Measurements from ENCODE around the gene RAD51AP1. TPM values are rescaled to one million over a fixed set of nuclear protein-coding genes. Genes with fewer than 3 reads are reported as not detected.

RAD51AP1 gene
- total RNA-seq, 2 donors from 2014 or later: 58.3 to 77.8 TPM

DNA sequence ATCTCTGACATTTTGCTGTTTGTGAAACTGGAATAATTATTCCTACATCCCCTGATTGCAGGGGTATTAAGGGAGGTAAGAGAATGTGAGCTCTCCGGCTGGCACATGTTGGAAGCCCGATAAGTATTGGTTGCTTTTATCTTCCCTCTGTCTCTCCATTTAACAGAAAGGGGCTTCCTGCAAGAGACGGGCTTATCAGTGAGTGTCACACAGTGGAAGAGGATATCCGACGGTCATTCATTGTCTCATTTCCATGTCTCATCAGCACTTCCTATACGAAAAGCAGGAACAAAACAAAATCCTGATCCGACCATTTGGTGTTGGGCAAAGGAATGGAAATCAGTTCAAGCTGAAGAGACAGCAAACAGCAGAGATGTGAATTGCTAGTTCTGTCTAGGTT lies 34.0 kb downstream of the RAD51AP1 start:
- H3K27me3 ChIP-seq (ENCODE audit: control insufficient read depth, insufficient read depth, low read length, poor library complexity, severe bottlenecking): peaks cover 8% of the 10 kb centered on the region
- TF ChIP-seq CTCF (conservative IDR thresholded peaks at IDR 0.05): no peak
- Mint-ChIP-seq H3K4me3 (no peak overlapping the region), H3K4me1 (peaks cover 3% of the 10 kb centered on the region), H3K27ac (no peak overlapping the region), H3K27me3 (ENCODE audit: insufficient read depth) (peaks cover 8% of the 10 kb centered on the region), H3K36me3 (ENCODE audit: low read depth) (no peaks in the 10 kb centered on the region), H3K9me3 (no peaks in the 10 kb centered on the region)
- DNase-seq: no peak
- no peaks in the 10 kb centered on the region for H3K9me3 ChIP-seq (ENCODE audit: control insufficient read depth, low read length)
- WGBS, 2 experiments (ENCODE audit: insufficient coverage in 1 of 2, insufficient read length in 1 of 2): 91 to 100% methylated on average over 2 to 7 of the region's 7 CpGs
- H3K27ac ChIP-seq (ENCODE audit: low read depth, low read length): no peak overlapping the region
- H3K9ac ChIP-seq (ENCODE audit: extremely low read depth, low read length, poor library complexity, severe bottlenecking): no peak overlapping the region
- no peaks in the 10 kb centered on the region for H3K36me3 ChIP-seq (ENCODE audit: control insufficient read depth, insufficient read depth, low read length)
- H3K4me1 ChIP-seq (ENCODE audit: control insufficient read depth, insufficient read depth, low read length): no peaks in the 10 kb centered on the region
- H3K4me3 ChIP-seq (ENCODE audit: low read length): no peak overlapping the region

DNA sequence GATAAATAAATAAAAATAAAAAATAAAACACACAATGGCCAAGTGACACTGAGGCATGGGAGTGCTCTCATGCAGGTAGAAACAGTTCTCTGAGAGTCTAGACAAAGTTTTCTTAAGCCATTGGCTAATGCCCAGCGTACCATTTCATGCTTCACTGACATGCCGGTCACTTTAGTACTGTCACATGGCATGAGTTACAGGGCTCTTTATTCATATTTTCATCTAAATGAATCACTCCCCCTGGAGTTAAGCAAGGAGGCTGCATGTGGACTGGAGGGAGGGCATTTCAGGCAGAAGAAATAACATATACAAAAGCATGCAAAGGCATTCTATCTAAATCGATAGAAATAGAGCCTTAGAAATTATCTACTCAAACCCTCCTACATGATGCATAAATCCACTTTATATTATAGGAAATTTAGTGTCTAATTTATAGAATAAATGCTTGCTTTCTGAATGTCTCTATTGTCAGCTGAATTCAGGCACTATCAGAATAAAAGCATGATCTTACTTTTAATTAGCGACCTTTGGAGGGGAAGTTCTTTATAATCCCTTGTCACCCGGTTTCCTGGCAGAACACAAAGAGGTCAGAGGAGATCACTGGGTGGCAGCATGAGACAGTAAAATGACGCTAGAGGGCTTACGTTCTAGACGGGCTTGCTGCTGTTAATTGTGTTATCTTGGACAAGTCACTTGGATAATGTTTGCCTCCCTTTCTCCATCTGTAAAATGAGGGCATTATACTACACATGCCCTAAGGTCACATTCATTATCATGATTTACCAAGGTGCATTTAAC lies 40.8 kb downstream of the RAD51AP1 start:
- peaks cover 8% of the 10 kb centered on the region for H3K27me3 Mint-ChIP-seq (ENCODE audit: insufficient read depth)
- WGBS, 2 experiments (ENCODE audit: insufficient coverage in 1 of 2, insufficient read length in 1 of 2): 74% methylated on average over 6 to 7 of the region's 8 CpGs
- H3K36me3 Mint-ChIP-seq (ENCODE audit: low read depth): no peaks in the 10 kb centered on the region
- H3K27ac Mint-ChIP-seq: no peak overlapping the region
- DNase-seq: peak; percentile 70
- H3K9me3 Mint-ChIP-seq: no peaks in the 10 kb centered on the region
- peaks cover 8% of the 10 kb centered on the region for H3K27me3 ChIP-seq (ENCODE audit: control insufficient read depth, insufficient read depth, low read length, poor library complexity, severe bottlenecking)
- no peaks in the 10 kb centered on the region for H3K36me3 ChIP-seq (ENCODE audit: control insufficient read depth, insufficient read depth, low read length)
- no peaks in the 10 kb centered on the region for H3K9me3 ChIP-seq (ENCODE audit: control insufficient read depth, low read length)
- no peak overlapping the region for H3K27ac ChIP-seq (ENCODE audit: low read depth, low read length)
- H3K4me1 ChIP-seq (ENCODE audit: control insufficient read depth, insufficient read depth, low read length): no peaks in the 10 kb centered on the region
- peaks cover 2% of the 10 kb centered on the region for H3K4me1 Mint-ChIP-seq
- H3K4me3 Mint-ChIP-seq: no peak overlapping the region
- peak; percentile 73 for TF ChIP-seq CTCF (conservative IDR thresholded peaks at IDR 0.05)
- no peak overlapping the region for H3K4me3 ChIP-seq (ENCODE audit: low read length)
- H3K9ac ChIP-seq (ENCODE audit: extremely low read depth, low read length, poor library complexity, severe bottlenecking): no peak overlapping the region

GRCh38 chr12:4580281-4580688 lies 41.6 kb downstream of the RAD51AP1 start:
- H3K36me3 Mint-ChIP-seq (ENCODE audit: low read depth): no peaks in the 10 kb centered on the region
- DNase-seq: no peak
- no peak overlapping the region for H3K4me3 ChIP-seq (ENCODE audit: low read length)
- WGBS, 2 experiments (ENCODE audit: insufficient coverage in 1 of 2, insufficient read length in 1 of 2): 80 to 86% methylated on average over 3 of the region's 3 CpGs
- H3K9ac ChIP-seq (ENCODE audit: extremely low read depth, low read length, poor library complexity, severe bottlenecking): no peak overlapping the region
- no peaks in the 10 kb centered on the region for H3K36me3 ChIP-seq (ENCODE audit: control insufficient read depth, insufficient read depth, low read length)
- H3K9me3 ChIP-seq (ENCODE audit: control insufficient read depth, low read length): no peaks in the 10 kb centered on the region
- peaks cover 8% of the 10 kb centered on the region for H3K27me3 Mint-ChIP-seq (ENCODE audit: insufficient read depth)
- no peak overlapping the region for H3K4me3 Mint-ChIP-seq
- no peak overlapping the region for H3K27ac Mint-ChIP-seq
- peaks cover 8% of the 10 kb centered on the region for H3K27me3 ChIP-seq (ENCODE audit: control insufficient read depth, insufficient read depth, low read length, poor library complexity, severe bottlenecking)
- peaks cover 4% of the 10 kb centered on the region for H3K9me3 Mint-ChIP-seq
- TF ChIP-seq CTCF (conservative IDR thresholded peaks at IDR 0.05): no peak
- H3K27ac ChIP-seq (ENCODE audit: low read depth, low read length): no peak overlapping the region
- H3K4me1 ChIP-seq (ENCODE audit: control insufficient read depth, insufficient read depth, low read length): no peaks in the 10 kb centered on the region
- peaks cover 2% of the 10 kb centered on the region for H3K4me1 Mint-ChIP-seq
